ENCODE results near the gene GPM6B.

The GPM6B gene

GRCh38 chrX:13721819-13722519, 94.9 kb downstream of the GPM6B start:
- no peak for DNase-seq

- DNase-seq, result no peak
These were observed 95.5 kb downstream of the GPM6B start for GRCh38 chrX:13721371-13721770.

Measured in inflammatory macrophage treated with lipopolysaccharide for 4 hours (primary cell).